H4 (cell line): ENCODE results near the gene MLLT1. TPM values are rescaled to one million over a fixed set of nuclear protein-coding genes. Genes with fewer than 3 reads are reported as not detected.

Experiments used
- DNase-seq: peaks from one replicate; pipeline ENCODE4 v3.0.0-alpha.2; 2015; ENCODE audit warnings: low spot score
- total RNA-seq: library from RNA; depleted of rRNA; stranded (reverse); fragments of >200 nt; shearing (Covaris generic); gene quantifications from 2 replicates; pipeline ENCODE4 v1.2.3, GENCODE V29; 2014; rRNA removed

Gene MLLT1
- total RNA-seq, 1 experiment from 2014 or later = 9.6 TPM

DNA sequence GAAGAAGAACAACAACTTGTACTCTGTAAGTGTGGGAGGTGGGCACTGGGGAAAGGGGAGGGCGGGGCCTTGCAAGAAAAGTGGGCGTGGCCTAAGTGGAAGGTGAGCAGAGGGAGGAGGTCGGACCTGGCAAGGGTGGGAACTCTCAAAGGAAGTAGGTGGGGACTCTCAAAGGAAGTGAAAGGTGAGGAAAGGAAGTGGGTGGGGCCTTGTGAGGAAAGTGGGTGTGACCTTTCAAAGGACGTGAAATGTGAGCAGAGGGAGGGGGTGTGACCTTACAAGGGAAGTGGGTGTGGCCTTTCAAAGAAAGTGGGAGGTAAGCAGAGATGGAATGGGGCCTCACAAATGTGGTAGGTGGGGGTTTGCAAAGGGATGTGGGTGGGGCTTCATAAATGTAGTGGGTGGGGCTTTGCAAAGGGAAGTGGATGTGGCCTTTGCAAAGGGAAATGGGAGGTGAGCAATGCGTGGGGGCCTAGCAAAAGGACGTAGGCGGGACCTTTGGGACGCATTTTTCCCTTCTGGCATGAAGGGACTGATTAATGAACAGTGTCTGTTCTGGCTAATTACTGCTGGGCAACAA, 118.4 kb downstream of the MLLT1 start:
- peak; percentile 50 for DNase-seq

Other genes with a start within 250 kb of the MLLT1 start
- gene RFX2, start 169.5 kb downstream of the MLLT1 start, total RNA-seq = 4.9 and 5.7 TPM in 2 replicates
- gene ACSBG2, start 144.3 kb downstream of the MLLT1 start, total RNA-seq = not detected in 2 replicates
- not detected in 2 replicates for gene ACER1, start 53.6 kb upstream of the MLLT1 start, total RNA-seq
- gene CLPP, start 81.6 kb upstream of the MLLT1 start, total RNA-seq = 76.4 and 122 TPM in 2 replicates
- 28.1 and 30.8 TPM in 2 replicates for gene ALKBH7, start 92.8 kb upstream of the MLLT1 start, total RNA-seq
- gene PSPN, start 96.0 kb upstream of the MLLT1 start, total RNA-seq = 0.55 and 0.77 TPM in 2 replicates
- 41.1 and 48.4 TPM in 2 replicates for gene GTF2F1, start 113.2 kb upstream of the MLLT1 start, total RNA-seq
- 48.5 and 54.7 TPM in 2 replicates for gene KHSRP, start 144.8 kb upstream of the MLLT1 start, total RNA-seq
- not detected in 2 replicates for gene SLC25A41, start 153.8 kb upstream of the MLLT1 start, total RNA-seq
- 16.1 and 16.6 TPM in 2 replicates for gene SLC25A23, start 179.8 kb upstream of the MLLT1 start, total RNA-seq
- gene CRB3, start 184.3 kb upstream of the MLLT1 start, total RNA-seq = not detected in 2 replicates
- 0.19 TPM in 1 of 2 replicates, not detected in the other for gene DENND1C, start 201.8 kb upstream of the MLLT1 start, total RNA-seq
- 0.87 and 9.2 TPM in 2 replicates for gene TUBB4A, start 222.3 kb upstream of the MLLT1 start, total RNA-seq